CD4-positive, alpha-beta T cell treated with Interleukin-17A for 4 hours (primary cell): ENCODE measurements around the gene TRMT61A.
A peak's percentile ranks its signal among the peaks of the same experiment; 100 is the strongest.

ENCODE experiments used
- DNase-seq: peaks from one replicate; pipeline ENCODE4 v3.0.0-alpha.2; 2020; ENCODE audit warnings: mixed read lengths

Gene TRMT61A

GRCh38 chr14:103528587-103529382 lies at the start of gene TRMT61A:
Gene TRMT61A, plus strand, starts transcription at chr14:103529196. Its CDS starts 783 bp downstream, at chr14:103529979.
- peak; percentile 90 for DNase-seq

GRCh38 chr14:103480595-103480994 lies 48.4 kb upstream of the TRMT61A start:
- DNase-seq, result no peak

GRCh38 chr14:103483600-103483999 lies 45.4 kb upstream of the TRMT61A start:
- DNase-seq, result no peak

GRCh38 chr14:103485504-103485903 lies 43.5 kb upstream of the TRMT61A start:
- no peak for DNase-seq

GRCh38 chr14:103488071-103488470 lies 40.9 kb upstream of the TRMT61A start:
- no peak for DNase-seq

GRCh38 chr14:103488960-103489359 lies 40.0 kb upstream of the TRMT61A start:
- DNase-seq, result no peak

- DNase-seq, result no peak
Measured at GRCh38 chr14:103489621-103490020, 39.4 kb upstream of the TRMT61A start.

- no peak for DNase-seq
Measured at GRCh38 chr14:103491691-103492090, 37.3 kb upstream of the TRMT61A start.

GRCh38 chr14:103492156-103492925 lies 36.7 kb upstream of the TRMT61A start:
- DNase-seq, result no peak

- no peak for DNase-seq
Measured at GRCh38 chr14:103495854-103496253, 33.1 kb upstream of the TRMT61A start.

GRCh38 chr14:103496776-103497175 lies 32.2 kb upstream of the TRMT61A start:
- DNase-seq, result no peak

GRCh38 chr14:103499709-103500108 lies 29.3 kb upstream of the TRMT61A start:
- DNase-seq, result no peak

GRCh38 chr14:103500148-103500990 lies 28.6 kb upstream of the TRMT61A start:
- peak; percentile 88 for DNase-seq

GRCh38 chr14:103501041-103501870 lies 27.7 kb upstream of the TRMT61A start:
- no peak for DNase-seq

- DNase-seq, result no peak
Measured at GRCh38 chr14:103501921-103502669, 26.9 kb upstream of the TRMT61A start.

GRCh38 chr14:103502877-103503276 lies 26.1 kb upstream of the TRMT61A start:
- DNase-seq, result no peak

GRCh38 chr14:103503296-103503695 lies 25.7 kb upstream of the TRMT61A start:
- no peak for DNase-seq

- DNase-seq, result no peak
Measured at GRCh38 chr14:103504991-103505565, 23.9 kb upstream of the TRMT61A start.

GRCh38 chr14:103507751-103508150 lies 21.2 kb upstream of the TRMT61A start:
- DNase-seq, result no peak

- no peak for DNase-seq
Measured at GRCh38 chr14:103508521-103509329, 20.3 kb upstream of the TRMT61A start.
